ENCODE results near the gene CREB5.
"Not testable (repeated sequence)": the region's sequence is repeated elsewhere in the genome, so short reads cannot be mapped to it uniquely, and the experiment has no call there.

The CREB5 gene

GRCh38 chr7:28550580-28551186, 138.4 kb downstream of the CREB5 start:
- DNase-seq (ENCODE audit: low spot score) = no peak

- peak; percentile 24 for DNase-seq (ENCODE audit: low spot score)
Measured at GRCh38 chr7:28551331-28551730, 139.0 kb downstream of the CREB5 start.

- not testable (repeated sequence) for DNase-seq (ENCODE audit: low spot score)
Measured at GRCh38 chr7:28551766-28552165, 139.4 kb downstream of the CREB5 start.

- DNase-seq (ENCODE audit: low spot score) = no peak
Measured at GRCh38 chr7:28554802-28555471, 142.6 kb downstream of the CREB5 start.

- DNase-seq (ENCODE audit: low spot score) = no peak
Measured at GRCh38 chr7:28556025-28556424, 143.7 kb downstream of the CREB5 start.

GRCh38 chr7:28556671-28557070, 144.4 kb downstream of the CREB5 start:
- DNase-seq (ENCODE audit: low spot score) = no peak

- no peak for DNase-seq (ENCODE audit: low spot score)
Measured at GRCh38 chr7:28558236-28558635, 145.9 kb downstream of the CREB5 start.

- no peak for DNase-seq (ENCODE audit: low spot score)
Measured at GRCh38 chr7:28560767-28561166, 148.4 kb downstream of the CREB5 start.

GRCh38 chr7:28564033-28564432, 151.7 kb downstream of the CREB5 start:
- no peak for DNase-seq (ENCODE audit: low spot score)

- DNase-seq (ENCODE audit: low spot score) = no peak
Measured at GRCh38 chr7:28564755-28565374, 152.5 kb downstream of the CREB5 start.

GRCh38 chr7:28565980-28566379, 153.7 kb downstream of the CREB5 start:
- no peak for DNase-seq (ENCODE audit: low spot score)

GRCh38 chr7:28570113-28570969, 158.0 kb downstream of the CREB5 start:
- no peak for DNase-seq (ENCODE audit: low spot score)

- DNase-seq (ENCODE audit: low spot score) = peak; percentile 22
Measured at GRCh38 chr7:28570970-28571288, 158.6 kb downstream of the CREB5 start.

GRCh38 chr7:28571405-28571804, 159.1 kb downstream of the CREB5 start:
- DNase-seq (ENCODE audit: low spot score) = no peak

- no peak for DNase-seq (ENCODE audit: low spot score)
Measured at GRCh38 chr7:28572321-28573058, 160.2 kb downstream of the CREB5 start.

GRCh38 chr7:28573059-28573553, 160.8 kb downstream of the CREB5 start:
- DNase-seq (ENCODE audit: low spot score) = no peak

- DNase-seq (ENCODE audit: low spot score) = no peak
Measured at GRCh38 chr7:28573651-28574301, 161.5 kb downstream of the CREB5 start.

- DNase-seq (ENCODE audit: low spot score) = no peak
Measured at GRCh38 chr7:28575241-28575643, 162.9 kb downstream of the CREB5 start.

- no peak for DNase-seq (ENCODE audit: low spot score)
Measured at GRCh38 chr7:28576656-28577055, 164.3 kb downstream of the CREB5 start.

- DNase-seq (ENCODE audit: low spot score) = no peak
Measured at GRCh38 chr7:28579571-28579970, 167.3 kb downstream of the CREB5 start.

GRCh38 chr7:28580665-28581064, 168.3 kb downstream of the CREB5 start:
- DNase-seq (ENCODE audit: low spot score) = no peak

All from AG20443 (cell line).